Nephron progenitor cell (in vitro differentiated cells): ENCODE measurements around the gene GRAMD2A.

ENCODE experiments used
- DNase-seq: peaks from one replicate; pipeline ENCODE4 v3.0.0; 2021
- H3K27ac Mint-ChIP-seq: 2 replicates; pipeline ENCODE4 v1.8.0; 2021; ENCODE audit warnings: mild to moderate bottlenecking, moderate library complexity, mixed read lengths
- H3K27me3 Mint-ChIP-seq: 2 replicates; pipeline ENCODE4 v1.8.0; 2021; ENCODE audit warnings: mild to moderate bottlenecking, low read depth, mixed read lengths; ENCODE audit not compliant: poor library complexity
- H3K36me3 Mint-ChIP-seq: 2 replicates; pipeline ENCODE4 v1.8.0; 2021; ENCODE audit warnings: low read depth, mixed read lengths
- H3K4me1 Mint-ChIP-seq: 2 replicates; pipeline ENCODE4 v1.8.0; 2021; ENCODE audit warnings: mixed read lengths
- H3K4me3 Mint-ChIP-seq: 2 replicates; pipeline ENCODE4 v1.8.0; 2021; ENCODE audit warnings: mild to moderate bottlenecking, moderate library complexity, mixed read lengths
- H3K9me3 Mint-ChIP-seq: 2 replicates; pipeline ENCODE4 v1.8.0; 2021; ENCODE audit warnings: mild to moderate bottlenecking, moderate library complexity, mixed read lengths
- TF ChIP-seq, protein P1 (sequence below): fragments of 200-600 bp; sonication (generic); IDR thresholded peaks from 2 replicates; pipeline ENCODE4 v1.5.0; 2021; ENCODE audit warnings: antibody characterized with exemption

The GRAMD2A gene

DNA sequence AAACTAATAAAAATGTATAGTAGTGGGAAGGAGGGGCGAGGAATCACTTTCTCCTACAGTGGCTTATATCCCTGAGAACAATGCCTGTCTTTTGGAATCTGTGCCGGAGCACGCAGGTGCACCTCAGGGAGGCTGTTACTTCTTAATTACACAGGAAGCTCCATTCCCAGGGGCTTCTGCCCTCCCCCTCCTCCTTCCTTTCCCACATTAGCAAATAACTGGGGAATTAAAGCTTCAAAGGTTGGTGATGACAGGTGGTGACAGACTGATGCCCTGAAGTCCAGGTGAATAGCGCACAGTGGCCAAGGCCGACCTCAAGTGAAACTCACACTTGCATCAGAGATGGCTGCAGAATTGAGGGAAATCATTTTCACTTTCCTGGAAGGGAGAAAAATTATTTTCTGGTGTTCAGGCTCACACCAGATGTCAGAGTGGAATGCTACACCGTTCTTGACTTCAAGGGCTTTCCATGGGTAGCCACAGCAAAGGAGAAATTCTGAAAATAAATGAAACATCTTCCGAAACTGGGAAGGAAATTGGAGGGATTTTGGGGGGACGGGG is 3.7 kb downstream of the GRAMD2A start:
- peaks cover 10% of the 10 kb centered on the region for H3K4me1 Mint-ChIP-seq
- H3K36me3 Mint-ChIP-seq: peaks cover 10% of the 10 kb centered on the region
- H3K27me3 Mint-ChIP-seq: peaks cover 89% of the 10 kb centered on the region
- TF ChIP-seq, protein P1, sequence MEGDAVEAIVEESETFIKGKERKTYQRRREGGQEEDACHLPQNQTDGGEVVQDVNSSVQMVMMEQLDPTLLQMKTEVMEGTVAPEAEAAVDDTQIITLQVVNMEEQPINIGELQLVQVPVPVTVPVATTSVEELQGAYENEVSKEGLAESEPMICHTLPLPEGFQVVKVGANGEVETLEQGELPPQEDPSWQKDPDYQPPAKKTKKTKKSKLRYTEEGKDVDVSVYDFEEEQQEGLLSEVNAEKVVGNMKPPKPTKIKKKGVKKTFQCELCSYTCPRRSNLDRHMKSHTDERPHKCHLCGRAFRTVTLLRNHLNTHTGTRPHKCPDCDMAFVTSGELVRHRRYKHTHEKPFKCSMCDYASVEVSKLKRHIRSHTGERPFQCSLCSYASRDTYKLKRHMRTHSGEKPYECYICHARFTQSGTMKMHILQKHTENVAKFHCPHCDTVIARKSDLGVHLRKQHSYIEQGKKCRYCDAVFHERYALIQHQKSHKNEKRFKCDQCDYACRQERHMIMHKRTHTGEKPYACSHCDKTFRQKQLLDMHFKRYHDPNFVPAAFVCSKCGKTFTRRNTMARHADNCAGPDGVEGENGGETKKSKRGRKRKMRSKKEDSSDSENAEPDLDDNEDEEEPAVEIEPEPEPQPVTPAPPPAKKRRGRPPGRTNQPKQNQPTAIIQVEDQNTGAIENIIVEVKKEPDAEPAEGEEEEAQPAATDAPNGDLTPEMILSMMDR: no peak
- H3K4me3 Mint-ChIP-seq: no peak overlapping the region
- H3K9me3 Mint-ChIP-seq: no peaks in the 10 kb centered on the region
- DNase-seq: no peak
- H3K27ac Mint-ChIP-seq: no peak overlapping the region

DNA sequence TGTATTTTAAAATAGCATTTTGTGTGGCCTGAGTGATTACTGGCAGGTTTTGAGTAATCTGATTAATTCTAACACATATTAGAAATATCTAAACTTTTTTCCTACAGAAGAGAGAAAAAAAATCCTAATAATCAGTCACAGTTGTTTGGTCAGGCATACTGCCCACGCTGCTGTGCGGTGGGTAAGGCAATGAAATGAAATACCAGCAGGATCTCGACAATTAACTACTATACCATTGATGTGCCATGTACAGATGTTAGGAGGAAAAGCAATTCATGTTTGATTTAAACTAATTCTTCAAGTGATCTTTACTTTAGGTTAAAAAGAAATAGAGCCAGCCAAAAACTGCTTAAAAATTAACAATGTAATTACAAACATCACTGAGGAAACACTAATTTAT is 5.2 kb downstream of the GRAMD2A start:
- Mint-ChIP-seq H3K27ac (no peak overlapping the region), H3K4me1 (peaks cover 5% of the 10 kb centered on the region), H3K4me3 (no peak overlapping the region), H3K9me3 (no peaks in the 10 kb centered on the region), H3K27me3 (peaks cover 86% of the 10 kb centered on the region), H3K36me3 (no peaks in the 10 kb centered on the region)
- DNase-seq: no peak
- TF ChIP-seq, protein P1: no peak

DNA sequence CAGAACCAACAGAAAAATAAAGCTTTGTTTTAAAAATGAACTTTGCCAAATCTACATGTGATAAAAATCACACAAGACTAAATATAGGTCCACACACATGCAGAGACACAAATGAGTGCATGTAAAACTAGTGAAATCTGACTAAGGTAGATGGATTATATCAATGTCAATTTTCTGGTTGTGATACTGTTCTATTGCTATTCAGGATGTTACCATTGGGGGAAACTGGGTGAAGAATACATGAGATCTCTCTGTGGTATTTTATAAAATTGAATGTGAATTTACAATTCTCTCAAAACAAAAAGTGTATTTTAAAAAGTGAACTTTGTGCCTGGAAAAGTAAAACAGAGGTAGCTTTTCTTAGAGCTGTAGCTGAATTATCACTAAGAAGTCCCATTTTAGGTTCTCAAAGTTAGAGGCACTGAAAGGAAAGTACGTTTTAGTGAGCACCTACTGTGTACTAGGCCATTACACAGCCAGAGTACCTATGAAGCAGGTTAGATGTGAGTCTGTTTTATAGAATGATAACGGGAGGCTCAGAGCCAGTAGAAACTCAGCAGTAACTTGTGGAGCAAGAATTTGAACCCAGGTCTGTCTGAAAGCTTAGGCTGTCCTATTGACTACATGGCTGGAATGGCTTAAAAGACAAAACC is 8.2 kb downstream of the GRAMD2A start:
- H3K9me3 Mint-ChIP-seq: no peaks in the 10 kb centered on the region
- no peak overlapping the region for H3K27ac Mint-ChIP-seq
- no peak for DNase-seq
- peaks cover 10% of the 10 kb centered on the region for H3K4me1 Mint-ChIP-seq
- TF ChIP-seq, protein P1: no peak
- H3K27me3 Mint-ChIP-seq: peaks cover 82% of the 10 kb centered on the region
- H3K36me3 Mint-ChIP-seq: no peaks in the 10 kb centered on the region
- no peak overlapping the region for H3K4me3 Mint-ChIP-seq

GRCh38 chr15:72184165-72184811 is 13.3 kb downstream of the GRAMD2A start:
- peaks cover 56% of the 10 kb centered on the region for H3K27me3 Mint-ChIP-seq
- H3K27ac Mint-ChIP-seq: no peak overlapping the region
- TF ChIP-seq, protein P1: no peak
- peaks cover 31% of the 10 kb centered on the region for H3K4me1 Mint-ChIP-seq
- DNase-seq: peak; percentile 72
- no peaks in the 10 kb centered on the region for H3K36me3 Mint-ChIP-seq
- peak overlapping the region; percentile 64 for H3K4me3 Mint-ChIP-seq
- H3K9me3 Mint-ChIP-seq: no peaks in the 10 kb centered on the region

GRCh38 chr15:72183781-72184164 is 13.8 kb downstream of the GRAMD2A start:
- H3K4me1 Mint-ChIP-seq: peaks cover 36% of the 10 kb centered on the region
- peaks cover 54% of the 10 kb centered on the region for H3K27me3 Mint-ChIP-seq
- TF ChIP-seq, protein P1: no peak
- peak overlapping the region; percentile 64 for H3K4me3 Mint-ChIP-seq
- no peaks in the 10 kb centered on the region for H3K9me3 Mint-ChIP-seq
- H3K27ac Mint-ChIP-seq: no peak overlapping the region
- DNase-seq: no peak
- no peaks in the 10 kb centered on the region for H3K36me3 Mint-ChIP-seq
